ENCODE results near the gene SLC16A12.
"Not testable (repeated sequence)": the region's sequence is repeated elsewhere in the genome, so short reads cannot be mapped to it uniquely, and the experiment has no call there.

SLC16A12 gene

DNA sequence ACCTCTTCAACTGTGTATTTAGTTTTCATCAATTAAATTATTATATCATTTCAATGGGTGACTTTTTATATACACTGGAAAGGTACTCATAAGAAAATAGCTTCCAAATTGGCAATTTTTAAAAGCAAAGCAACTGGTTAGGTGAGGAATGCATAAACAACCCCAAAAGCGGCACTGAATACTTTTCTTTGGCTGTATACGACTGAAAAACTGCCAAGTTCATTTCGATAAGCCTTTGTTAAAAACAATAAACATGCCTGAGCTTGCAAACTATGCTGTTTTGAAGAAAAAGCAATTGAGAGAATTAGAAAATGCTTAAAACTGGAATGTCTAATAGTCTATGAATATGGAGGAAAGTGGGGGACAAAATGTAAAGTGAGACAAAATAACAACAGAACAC, 2.9 kb downstream of the SLC16A12 start:
- no peak for TF ChIP-seq ZNF274 (IDR thresholded peaks at IDR 0.05; ENCODE audit: low read depth, low read length)
- no peak overlapping the region for H3K4me3 ChIP-seq (ENCODE audit: low read length)

DNA sequence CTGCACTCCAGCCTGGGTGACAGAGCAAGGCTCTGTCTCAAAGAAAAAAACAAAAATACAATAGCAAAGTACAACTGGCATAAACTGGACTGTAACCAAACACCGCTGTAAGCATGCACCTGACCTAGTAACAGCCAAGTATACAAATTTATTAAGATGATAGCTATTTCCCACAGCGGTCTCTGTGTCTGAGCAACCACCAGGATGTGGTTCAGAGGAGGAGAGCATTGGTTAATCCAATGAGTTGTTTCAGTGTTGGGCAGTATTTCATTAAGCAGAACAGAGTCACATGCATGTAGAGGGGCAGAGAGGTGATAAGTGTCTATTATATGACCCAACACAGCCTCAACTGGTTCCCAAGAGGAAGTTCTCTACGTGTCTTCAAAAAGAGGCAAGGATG, 4.0 kb downstream of the SLC16A12 start:
- TF ChIP-seq ZNF274 (IDR thresholded peaks at IDR 0.05; ENCODE audit: low read depth, low read length): no peak

DNA sequence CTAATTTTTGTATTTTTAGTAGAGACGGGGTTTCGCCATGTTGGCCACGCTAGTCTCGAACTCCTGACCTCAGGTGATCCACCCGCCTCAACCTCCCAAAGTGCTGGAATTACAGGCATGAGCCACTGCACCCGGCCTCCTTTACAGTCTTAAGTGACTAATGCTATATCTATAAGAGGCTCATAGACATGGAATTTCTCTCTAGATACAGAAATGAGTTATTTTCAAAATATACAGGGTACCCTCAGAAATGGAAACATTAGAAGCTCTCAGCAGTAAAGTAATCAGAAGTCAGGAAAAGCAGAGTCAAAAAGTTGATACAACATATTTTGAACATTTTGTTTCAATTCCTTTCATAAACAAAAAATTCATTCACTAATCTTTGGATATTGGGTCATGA, 5.7 kb downstream of the SLC16A12 start:
- H3K4me3 ChIP-seq (ENCODE audit: low read length): not testable (repeated sequence)

More for the DNA sequence above, 4.0 kb downstream of the SLC16A12 start:
- H3K4me3 ChIP-seq (ENCODE audit: low read length): no peak overlapping the region

DNA sequence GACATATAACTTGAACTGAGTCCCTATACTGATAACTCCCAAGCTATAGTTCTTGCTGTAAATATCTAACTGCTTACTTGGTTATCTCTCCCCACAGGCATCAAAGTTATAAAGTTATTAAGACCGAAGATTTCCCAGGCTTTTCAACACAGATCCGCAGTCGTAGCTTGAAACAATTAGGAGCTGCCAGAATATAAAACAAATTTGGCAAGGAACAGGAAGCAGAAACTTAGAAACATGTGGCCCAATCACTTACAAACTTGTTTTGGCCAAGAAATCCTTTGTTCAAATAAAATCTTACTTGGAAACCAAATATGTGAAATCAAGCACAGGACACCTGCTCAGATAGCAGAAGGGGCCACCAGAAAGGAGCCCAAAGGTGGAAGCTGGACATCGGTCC, 9.0 kb downstream of the SLC16A12 start:
- H3K4me3 ChIP-seq (ENCODE audit: low read length): no peak overlapping the region
- no peak for TF ChIP-seq ZNF274 (IDR thresholded peaks at IDR 0.05; ENCODE audit: low read depth, low read length)

DNA sequence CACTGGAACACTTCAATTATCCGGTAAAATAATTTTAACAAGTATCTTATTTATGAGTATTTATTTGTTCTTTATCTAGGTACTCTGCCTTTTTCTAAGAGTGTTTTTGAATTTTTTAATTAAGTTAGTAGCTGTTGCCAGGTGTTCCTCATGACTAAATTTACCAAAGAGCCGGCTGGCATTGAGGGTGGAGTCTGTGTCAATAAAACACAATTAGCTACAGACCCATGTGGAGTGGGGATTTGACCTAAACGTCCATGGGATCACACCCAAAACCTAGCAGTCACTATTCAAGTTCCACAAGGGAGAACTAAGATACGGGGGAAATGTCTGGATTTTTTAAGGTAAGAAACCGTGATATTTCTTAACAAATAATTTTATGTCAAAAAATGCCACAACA, 9.8 kb downstream of the SLC16A12 start:
- H3K4me3 ChIP-seq (ENCODE audit: low read length): no peak overlapping the region
- TF ChIP-seq ZNF274 (IDR thresholded peaks at IDR 0.05; ENCODE audit: low read depth, low read length): no peak

DNA sequence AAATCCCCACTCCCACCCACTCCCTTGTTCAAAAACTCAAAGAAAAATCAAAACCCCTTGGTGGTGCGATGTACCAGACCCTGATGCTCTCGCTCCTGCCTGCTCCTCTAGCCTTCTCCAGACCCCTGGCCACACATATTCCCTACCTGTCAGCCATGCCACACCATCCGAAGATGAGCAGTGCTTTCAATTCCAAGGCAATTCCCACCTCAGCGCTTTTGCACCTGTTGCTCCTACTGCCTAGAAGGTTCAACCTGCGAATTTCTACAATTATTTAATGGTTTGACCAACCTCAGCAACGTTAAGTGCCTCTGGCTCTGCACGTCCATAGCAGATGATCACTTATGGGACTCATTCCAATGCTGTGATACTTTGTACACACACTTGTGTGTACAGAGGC, 11.1 kb downstream of the SLC16A12 start:
- TF ChIP-seq ZNF274 (IDR thresholded peaks at IDR 0.05; ENCODE audit: low read depth, low read length): no peak
- H3K4me3 ChIP-seq (ENCODE audit: low read length): no peak overlapping the region

DNA sequence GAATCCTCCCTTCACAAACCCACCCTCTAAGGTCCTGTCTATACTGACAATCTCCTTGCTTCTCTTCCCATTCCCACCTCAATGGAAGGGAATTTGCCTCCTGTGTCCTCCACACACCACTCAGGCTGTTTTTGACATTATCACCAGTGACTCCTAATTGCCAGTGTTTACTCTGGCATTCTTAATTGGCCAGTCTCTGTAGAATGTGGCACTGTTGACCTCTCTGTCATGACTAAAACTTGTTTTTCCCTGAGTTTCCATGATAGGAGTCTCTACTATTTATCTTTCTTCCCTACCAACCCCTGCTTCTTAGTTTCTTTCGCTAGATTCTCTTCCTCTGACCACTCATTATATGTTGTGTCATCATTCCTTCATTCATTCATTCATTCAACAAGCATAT, 12.1 kb downstream of the SLC16A12 start:
- H3K4me3 ChIP-seq (ENCODE audit: low read length): no peak overlapping the region
- TF ChIP-seq ZNF274 (IDR thresholded peaks at IDR 0.05; ENCODE audit: low read depth, low read length): no peak

DNA sequence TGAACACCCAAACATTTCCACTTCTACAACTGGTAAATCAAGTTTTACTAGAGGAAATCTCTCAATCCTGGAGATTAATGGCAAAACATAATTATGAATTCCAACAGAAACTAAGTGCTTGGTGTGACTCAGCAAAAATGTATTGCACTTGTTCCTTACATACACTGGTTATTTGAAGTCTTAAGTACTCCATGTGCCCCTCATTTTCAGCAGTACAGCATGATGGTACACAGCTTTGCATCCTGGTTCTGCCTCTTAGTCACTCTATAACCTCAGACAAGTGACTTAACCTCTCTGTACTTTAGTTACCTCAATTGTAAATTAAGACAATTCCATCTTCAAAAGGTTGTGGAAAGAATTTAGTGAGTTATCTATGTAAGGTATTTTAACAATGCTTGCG, 12.9 kb downstream of the SLC16A12 start:
- no peak overlapping the region for H3K4me3 ChIP-seq (ENCODE audit: low read length)
- TF ChIP-seq ZNF274 (IDR thresholded peaks at IDR 0.05; ENCODE audit: low read depth, low read length): no peak

DNA sequence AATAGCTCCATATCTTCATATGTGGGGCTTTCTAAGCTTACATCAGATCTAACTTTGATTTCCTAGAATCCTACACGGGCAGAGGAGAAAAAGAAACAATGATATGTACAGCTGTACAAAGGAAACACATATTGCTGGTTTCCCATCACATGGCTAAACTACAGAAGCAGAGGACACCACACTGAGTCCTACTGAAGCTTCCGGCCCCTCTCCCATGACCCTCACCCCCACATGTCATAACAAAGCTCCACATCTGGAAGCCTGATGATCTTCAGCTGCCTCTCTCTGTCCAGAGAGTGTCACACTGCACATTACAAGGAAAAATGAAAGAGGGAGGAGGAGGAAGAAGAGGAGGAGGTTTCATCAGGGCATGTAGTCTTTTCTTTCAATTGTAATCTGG, 14.0 kb downstream of the SLC16A12 start:
- TF ChIP-seq ZNF274 (IDR thresholded peaks at IDR 0.05; ENCODE audit: low read depth, low read length): no peak

DNA sequence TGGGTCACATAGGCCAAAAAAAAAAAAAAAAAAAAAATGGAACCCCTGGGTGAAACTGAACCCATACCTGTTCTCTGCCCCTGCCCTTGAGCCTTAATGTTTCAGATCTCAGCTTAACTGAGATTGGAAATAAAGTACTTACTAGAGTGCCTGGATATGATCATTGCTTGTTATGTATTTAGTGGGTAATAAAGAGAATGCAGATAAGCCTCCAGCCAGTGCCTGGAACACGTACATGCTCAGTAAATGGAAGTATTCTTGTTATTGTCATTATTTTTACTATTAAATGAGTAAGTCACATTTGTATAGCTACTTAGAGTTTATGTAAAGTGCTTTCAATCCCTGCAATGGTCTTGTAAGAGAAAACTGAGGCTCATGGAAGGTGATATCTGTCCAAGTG, 14.7 kb downstream of the SLC16A12 start:
- H3K4me3 ChIP-seq (ENCODE audit: low read length): no peak overlapping the region

More for the DNA sequence above, 14.0 kb downstream of the SLC16A12 start:
- no peak overlapping the region for H3K4me3 ChIP-seq (ENCODE audit: low read length)

DNA sequence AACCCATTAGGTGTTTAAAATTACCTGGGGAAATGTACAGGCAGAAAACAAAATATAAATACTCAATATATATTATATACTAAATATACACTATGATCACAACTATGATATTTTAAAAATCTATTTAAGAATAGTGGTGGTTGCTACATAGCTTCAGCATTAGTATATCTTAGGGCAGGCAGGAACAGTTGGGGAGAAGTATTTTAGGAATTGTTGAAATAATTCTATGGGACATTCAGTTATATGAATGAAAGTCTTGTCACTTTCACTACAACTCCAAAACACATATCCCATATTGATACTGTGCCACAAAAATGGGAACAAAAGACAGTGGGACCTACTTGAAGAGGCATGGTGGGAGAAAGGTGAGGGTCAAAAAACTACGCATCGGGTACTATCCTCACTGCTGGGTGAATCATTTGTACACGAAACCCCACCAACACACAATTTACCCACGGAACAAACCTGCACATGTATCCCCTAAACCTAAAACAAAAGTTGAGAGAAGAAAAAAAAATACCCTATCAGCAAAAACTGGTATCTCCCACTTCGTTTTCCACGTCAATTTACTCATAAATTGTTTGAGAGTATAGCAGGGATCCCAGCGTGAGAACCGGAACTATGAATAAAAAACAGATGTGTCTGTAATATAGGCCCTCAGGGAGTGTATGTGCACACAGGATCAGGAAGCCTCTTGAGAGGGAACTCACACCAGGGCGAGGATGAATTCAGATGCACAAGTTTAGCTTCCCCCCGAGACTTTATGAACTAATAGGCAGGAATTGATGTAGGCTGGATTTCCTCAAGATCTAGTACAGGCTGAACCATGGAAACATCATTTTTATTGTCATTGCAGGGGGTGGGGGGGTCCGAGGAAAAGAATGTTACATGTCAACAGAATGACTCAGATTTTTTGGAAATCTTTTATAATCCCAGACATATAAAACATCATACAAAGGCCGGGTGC, 16.2 kb downstream of the SLC16A12 start:
- TF ChIP-seq ZNF274 (IDR thresholded peaks at IDR 0.05; ENCODE audit: low read depth, low read length): no peak
- H3K4me3 ChIP-seq (ENCODE audit: low read length): no peak overlapping the region

More for the DNA sequence above, 14.7 kb downstream of the SLC16A12 start:
- no peak for TF ChIP-seq ZNF274 (IDR thresholded peaks at IDR 0.05; ENCODE audit: low read depth, low read length)

DNA sequence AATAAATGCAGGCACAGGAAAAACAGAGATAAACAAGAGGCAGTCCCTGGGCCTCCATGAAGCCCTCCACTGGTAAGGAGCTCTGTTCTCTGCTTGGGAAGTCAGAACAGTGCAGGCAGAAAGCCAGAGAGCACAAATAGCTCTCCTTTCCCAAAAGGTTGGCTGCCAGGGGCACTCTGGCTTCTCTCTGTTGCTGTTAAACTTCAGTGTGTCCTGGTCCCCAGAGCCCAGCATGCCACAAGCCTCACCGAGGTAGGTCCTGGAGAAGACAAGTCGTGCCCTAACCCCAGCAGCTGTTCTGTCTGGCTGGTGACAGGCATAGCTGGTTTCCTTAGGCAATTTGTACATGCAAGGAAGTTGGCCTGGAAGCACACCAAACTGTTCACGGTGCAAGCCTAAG, 17.3 kb downstream of the SLC16A12 start:
- no peak overlapping the region for H3K4me3 ChIP-seq (ENCODE audit: low read length)
- TF ChIP-seq ZNF274 (IDR thresholded peaks at IDR 0.05; ENCODE audit: low read depth, low read length): no peak

DNA sequence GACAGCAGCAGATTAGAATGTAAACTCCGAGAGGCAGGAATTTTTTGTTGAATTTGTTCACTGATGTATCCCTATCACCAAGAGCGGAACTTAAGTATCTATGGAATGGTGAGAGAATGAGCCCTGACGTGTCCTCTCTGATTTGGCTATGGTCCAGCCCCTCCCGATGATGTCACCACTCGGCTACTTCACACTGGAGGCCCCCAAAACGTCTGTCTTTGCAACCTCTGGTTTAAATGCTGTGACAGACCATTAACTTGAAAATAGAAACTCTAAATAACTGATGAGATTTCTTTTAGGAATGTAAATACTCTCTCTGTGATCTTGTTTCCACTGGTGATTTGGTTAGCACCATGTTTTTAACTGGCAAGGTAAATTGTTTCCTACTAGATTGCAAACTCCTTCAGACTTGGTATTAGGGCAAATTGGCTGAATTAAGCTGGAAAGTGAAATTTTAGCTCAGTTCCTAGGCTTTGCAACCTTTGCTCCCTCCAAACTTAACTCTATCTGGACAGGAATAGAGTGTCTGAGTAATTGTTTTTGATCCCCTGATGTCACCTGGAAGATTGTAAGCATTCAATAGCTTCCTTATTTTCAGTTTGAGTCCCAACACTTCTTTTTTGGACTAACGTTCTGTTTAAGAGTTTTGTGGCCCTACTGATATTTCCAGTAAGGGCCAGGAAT, 19.1 kb downstream of the SLC16A12 start:
- TF ChIP-seq ZNF274 (IDR thresholded peaks at IDR 0.05; ENCODE audit: low read depth, low read length): no peak

DNA sequence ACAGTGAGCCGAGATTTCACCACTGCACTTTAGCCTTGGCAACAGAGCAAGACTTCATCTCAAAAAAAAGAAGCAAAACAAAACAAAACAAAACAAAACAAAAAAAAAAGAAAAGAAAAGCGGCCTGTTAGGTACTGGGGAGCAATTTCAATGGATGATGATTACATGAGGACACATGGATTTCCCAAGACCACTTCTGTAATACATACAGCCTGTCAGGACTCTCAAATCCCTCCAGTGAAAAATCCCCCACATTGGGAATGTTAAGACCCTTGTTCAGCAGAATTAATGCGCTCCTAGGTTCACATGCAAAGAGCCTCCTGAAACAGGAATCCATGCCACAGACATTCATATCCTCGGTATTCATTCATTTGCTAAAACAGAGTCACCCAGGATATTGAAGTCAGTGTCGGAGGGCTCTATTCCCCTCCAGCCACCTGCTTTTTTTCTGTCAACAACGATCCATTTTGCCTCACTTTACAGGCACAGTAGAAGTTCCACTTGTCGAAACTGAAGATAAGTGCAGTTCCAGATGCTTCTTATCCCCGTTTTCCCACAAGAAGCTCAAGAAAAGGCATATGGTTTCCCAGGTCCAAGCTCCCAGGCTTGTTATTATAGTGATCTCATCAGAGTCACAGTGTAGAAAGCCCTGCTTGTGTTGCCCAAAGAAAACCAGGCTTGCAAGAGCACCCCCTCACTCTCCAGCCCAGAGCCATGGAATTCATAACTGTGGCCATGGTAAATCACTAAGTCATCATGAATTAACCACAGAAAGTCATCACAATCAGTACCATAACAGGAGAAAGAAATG, 20.2 kb downstream of the SLC16A12 start:
- TF ChIP-seq ZNF274 (IDR thresholded peaks at IDR 0.05; ENCODE audit: low read depth, low read length): no peak
- H3K4me3 ChIP-seq (ENCODE audit: low read length): no peak overlapping the region

More for the DNA sequence above, 19.1 kb downstream of the SLC16A12 start:
- H3K4me3 ChIP-seq (ENCODE audit: low read length): no peak overlapping the region

All from GM08714 (cell line).